Measurements from ENCODE around the gene C3orf49. TPM values are rescaled to one million over a fixed set of nuclear protein-coding genes. Genes with fewer than 3 reads are reported as not detected.

Gene C3orf49
- total RNA-seq, 1 experiment from 2014 or later: not detected

DNA sequence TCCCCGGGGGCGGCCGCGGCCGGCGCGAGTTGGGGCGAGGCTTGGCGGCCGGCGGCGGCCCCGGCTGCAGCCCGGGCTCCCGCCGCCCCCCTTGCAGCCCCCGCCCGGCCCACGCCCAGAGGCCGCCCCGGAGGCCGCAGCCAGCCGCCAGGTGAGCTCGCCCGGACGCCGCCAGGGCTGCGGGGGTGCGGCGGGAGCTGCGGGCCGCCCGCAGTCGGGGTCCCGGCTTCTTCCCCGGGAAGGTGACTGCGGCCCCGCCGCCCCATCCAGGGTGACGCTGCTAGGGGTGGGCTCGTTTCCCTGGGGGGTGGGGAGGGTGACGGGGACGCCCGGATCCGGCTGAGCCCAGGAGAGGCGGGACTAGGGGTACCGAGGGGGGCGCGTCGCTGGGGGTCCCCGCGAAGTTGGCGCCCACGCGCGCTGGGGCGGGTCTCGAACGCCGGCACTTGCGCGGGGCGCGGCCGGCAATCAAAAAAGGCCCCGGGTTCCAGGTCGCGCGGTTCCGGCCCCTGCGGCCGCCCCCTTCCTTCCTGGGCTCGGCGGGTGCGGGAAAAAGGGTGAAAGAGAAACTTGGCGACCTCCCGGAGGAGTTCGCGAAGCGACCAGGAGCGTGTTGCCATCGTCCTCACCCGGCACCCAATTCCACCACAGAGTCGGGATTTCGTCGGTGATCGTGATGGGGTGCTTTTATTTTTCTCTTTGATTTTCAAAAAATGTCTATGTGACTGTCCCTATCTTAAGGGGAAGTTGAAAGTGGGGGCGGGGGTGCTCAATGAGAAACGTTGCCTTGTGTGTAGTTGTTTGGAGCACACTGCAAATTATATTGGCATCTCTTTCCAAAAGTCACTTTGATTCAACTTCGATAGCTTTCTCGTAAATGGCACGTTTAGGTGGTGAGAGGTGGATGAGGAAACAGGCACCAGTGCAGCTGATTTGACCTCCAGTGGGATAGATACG lies 45.2 kb downstream of the C3orf49 start:
- Histone ChIP-seq H3K27me3 (no peaks in the 10 kb centered on the region), H3K9me3 (replicated peaks) (no peaks in the 10 kb centered on the region), H3K27ac (peak overlapping the region; percentile 75), H3K4me1 (no peaks in the 10 kb centered on the region), H3K36me3 (peaks cover 3% of the 10 kb centered on the region; the same call in 1 of the 2 replicates), H3K4me3 (peak overlapping the region; percentile 83)
- DNase-seq: peak; percentile 7 to 25

GRCh38 chr3:63864965-63865327 lies 45.8 kb downstream of the C3orf49 start:
- peaks cover 3% of the 10 kb centered on the region; the same call in 1 of the 2 replicates for H3K36me3 ChIP-seq
- H3K4me1 ChIP-seq: no peaks in the 10 kb centered on the region
- no peak overlapping the region; the same call in 1 of the 2 replicates for H3K27ac ChIP-seq
- no peaks in the 10 kb centered on the region for H3K27me3 ChIP-seq
- H3K9me3 ChIP-seq (replicated peaks): no peaks in the 10 kb centered on the region
- peak overlapping the region; percentile 83 for H3K4me3 ChIP-seq
- DNase-seq: no peak

DNA sequence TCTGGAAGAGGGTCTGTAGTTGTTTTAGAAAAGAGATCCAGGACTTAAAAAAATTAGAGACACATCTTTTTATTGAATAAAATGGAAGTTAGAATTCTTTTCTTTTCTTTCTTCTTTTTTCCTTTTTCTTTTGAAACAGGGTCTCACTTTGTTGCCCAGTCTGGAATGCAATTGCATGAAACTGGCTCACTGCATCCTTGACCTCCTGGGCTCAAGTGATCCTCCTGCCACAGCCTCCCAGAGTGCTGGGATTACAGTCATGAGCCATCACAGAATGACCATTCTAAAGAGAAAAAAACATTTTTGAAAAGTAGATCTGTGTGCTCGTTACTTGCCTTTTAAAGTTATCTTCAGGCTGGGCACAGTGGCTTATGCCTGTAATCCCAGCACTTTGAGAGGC lies 48.1 kb downstream of the C3orf49 start:
- no peak for DNase-seq
- Histone ChIP-seq H3K4me3 (no peak overlapping the region), H3K36me3 (peaks cover 3% of the 10 kb centered on the region; the same call in 1 of the 2 replicates), H3K9me3 (replicated peaks) (no peaks in the 10 kb centered on the region), H3K27me3 (no peaks in the 10 kb centered on the region), H3K4me1 (no peaks in the 10 kb centered on the region), H3K27ac (no peak overlapping the region)

DNA sequence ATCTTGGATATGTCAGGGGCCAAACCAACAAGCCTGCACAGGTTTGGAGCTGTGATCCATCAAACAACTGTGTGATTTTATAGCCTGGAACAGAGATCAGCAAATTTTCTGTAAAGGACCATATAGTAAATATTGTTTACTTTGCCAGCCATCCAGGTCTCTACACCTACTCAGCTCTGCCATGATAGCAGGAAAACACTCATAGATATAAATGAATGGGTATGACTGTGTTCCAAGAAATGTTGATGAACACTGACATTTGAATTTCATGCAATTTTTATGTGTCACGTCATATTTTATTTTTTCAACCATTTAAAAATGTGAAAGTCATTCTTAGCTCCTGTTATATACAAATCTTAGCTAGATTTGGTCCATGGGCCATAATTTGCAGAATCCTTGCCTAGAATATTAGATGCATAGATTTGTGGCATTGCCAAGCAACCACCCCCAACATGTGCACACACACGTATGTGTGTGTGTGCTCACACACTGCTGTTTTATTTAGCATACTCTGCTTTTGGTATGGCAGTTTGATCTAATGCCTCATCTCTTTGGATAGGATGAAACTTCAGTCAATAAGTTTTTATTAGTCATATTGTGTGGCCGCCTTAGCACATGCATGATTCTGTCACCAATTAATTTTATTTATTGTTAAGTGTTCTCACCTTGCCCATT lies 51.0 kb downstream of the C3orf49 start:
- H3K27me3 ChIP-seq: no peaks in the 10 kb centered on the region
- H3K36me3 ChIP-seq: no peaks in the 10 kb centered on the region; the same call in 1 of the 2 replicates
- no peaks in the 10 kb centered on the region for H3K9me3 ChIP-seq (replicated peaks)
- no peak overlapping the region for H3K27ac ChIP-seq
- no peaks in the 10 kb centered on the region for H3K4me1 ChIP-seq
- H3K4me3 ChIP-seq: no peak overlapping the region
- no peak for DNase-seq

GRCh38 chr3:63870615-63871005 lies 51.5 kb downstream of the C3orf49 start:
- Histone ChIP-seq H3K27ac (no peak overlapping the region), H3K9me3 (replicated peaks) (no peaks in the 10 kb centered on the region), H3K36me3 (no peaks in the 10 kb centered on the region; the same call in 1 of the 2 replicates), H3K4me3 (no peak overlapping the region), H3K4me1 (no peaks in the 10 kb centered on the region), H3K27me3 (no peaks in the 10 kb centered on the region)
- no peak for DNase-seq

GRCh38 chr3:63872135-63872924 lies 53.2 kb downstream of the C3orf49 start:
- no peak for DNase-seq
- Histone ChIP-seq H3K4me3 (no peak overlapping the region), H3K36me3 (no peaks in the 10 kb centered on the region), H3K27ac (no peak overlapping the region), H3K4me1 (no peaks in the 10 kb centered on the region), H3K27me3 (no peaks in the 10 kb centered on the region), H3K9me3 (replicated peaks) (no peaks in the 10 kb centered on the region)

GRCh38 chr3:63874769-63875168 lies 55.7 kb downstream of the C3orf49 start:
- Histone ChIP-seq H3K9me3 (replicated peaks) (no peaks in the 10 kb centered on the region), H3K36me3 (no peaks in the 10 kb centered on the region), H3K27me3 (no peaks in the 10 kb centered on the region), H3K27ac (no peak overlapping the region), H3K4me3 (no peak overlapping the region), H3K4me1 (no peaks in the 10 kb centered on the region)
- no peak for DNase-seq

GRCh38 chr3:63875510-63875909 lies 56.4 kb downstream of the C3orf49 start:
- Histone ChIP-seq H3K9me3 (replicated peaks) (no peaks in the 10 kb centered on the region), H3K27me3 (no peaks in the 10 kb centered on the region), H3K4me1 (no peaks in the 10 kb centered on the region), H3K36me3 (no peaks in the 10 kb centered on the region), H3K4me3 (no peak overlapping the region), H3K27ac (no peak overlapping the region)
- no peak for DNase-seq

DNA sequence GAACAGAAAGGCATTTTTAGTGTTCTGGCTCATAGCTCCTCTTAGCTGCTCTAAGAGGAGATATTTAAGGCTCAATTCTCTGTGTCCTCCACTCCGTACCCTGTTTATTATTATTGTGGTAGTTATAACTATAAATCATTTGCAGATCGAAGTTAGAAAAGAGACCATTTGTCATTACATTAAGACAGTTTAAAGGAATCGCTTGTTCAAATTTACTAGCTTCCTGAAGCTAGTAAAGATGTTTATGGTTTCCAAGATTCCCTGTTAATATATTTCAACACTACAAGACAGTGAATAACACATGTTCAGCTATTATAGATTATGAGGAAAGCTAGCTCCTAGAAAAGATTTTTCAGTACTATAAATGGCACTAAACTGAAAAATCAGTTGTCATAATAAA lies 57.2 kb downstream of the C3orf49 start:
- no peaks in the 10 kb centered on the region for H3K36me3 ChIP-seq
- no peak overlapping the region for H3K4me3 ChIP-seq
- no peaks in the 10 kb centered on the region for H3K27me3 ChIP-seq
- no peak overlapping the region for H3K27ac ChIP-seq
- no peak for DNase-seq
- H3K9me3 ChIP-seq (replicated peaks): no peaks in the 10 kb centered on the region
- no peaks in the 10 kb centered on the region for H3K4me1 ChIP-seq

DNA sequence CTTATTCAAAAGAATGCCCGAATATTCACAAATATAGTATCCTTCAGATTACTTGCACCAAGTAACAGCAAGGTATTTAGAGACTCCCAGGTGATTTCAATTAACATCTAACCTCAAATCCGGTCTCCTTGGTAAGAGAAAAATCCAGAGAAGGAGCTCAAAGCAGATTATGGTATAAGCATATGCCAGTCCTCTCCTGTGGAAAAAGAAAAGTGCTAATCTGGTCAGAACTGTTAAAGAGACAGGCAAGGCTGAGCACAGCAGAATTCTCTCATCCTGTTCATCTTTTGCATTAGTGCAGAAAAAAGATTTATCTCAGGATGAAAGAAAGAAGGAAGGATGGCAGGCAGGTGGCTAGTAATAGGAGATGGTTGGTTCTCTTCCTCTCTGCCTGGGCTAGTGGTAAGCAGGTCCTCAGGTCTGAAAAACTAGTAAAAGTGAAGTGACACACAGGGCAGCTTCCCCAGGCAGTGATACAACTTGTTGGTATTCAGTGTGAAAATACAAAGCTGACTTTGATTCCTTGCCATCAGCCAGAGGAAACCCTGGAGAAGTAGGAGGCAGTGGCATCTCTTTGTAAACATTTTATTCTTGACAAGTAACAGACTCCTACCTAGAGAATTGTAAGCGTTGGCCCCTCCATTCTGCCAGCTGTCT lies 58.8 kb downstream of the C3orf49 start:
- H3K27me3 ChIP-seq: no peaks in the 10 kb centered on the region
- H3K4me1 ChIP-seq: no peaks in the 10 kb centered on the region
- no peak overlapping the region for H3K4me3 ChIP-seq
- H3K36me3 ChIP-seq: no peaks in the 10 kb centered on the region
- no peaks in the 10 kb centered on the region for H3K9me3 ChIP-seq (replicated peaks)
- no peak overlapping the region for H3K27ac ChIP-seq
- DNase-seq: no peak

GRCh38 chr3:63878394-63879060 lies 59.4 kb downstream of the C3orf49 start:
- H3K4me1 ChIP-seq: no peaks in the 10 kb centered on the region
- no peaks in the 10 kb centered on the region for H3K36me3 ChIP-seq
- H3K27me3 ChIP-seq: no peaks in the 10 kb centered on the region
- H3K27ac ChIP-seq: no peak overlapping the region
- H3K9me3 ChIP-seq (replicated peaks): no peaks in the 10 kb centered on the region
- no peak overlapping the region for H3K4me3 ChIP-seq
- no peak for DNase-seq

GRCh38 chr3:63880653-63881052 lies 61.6 kb downstream of the C3orf49 start:
- Histone ChIP-seq H3K4me1 (no peaks in the 10 kb centered on the region), H3K9me3 (replicated peaks) (no peaks in the 10 kb centered on the region), H3K27ac (no peak overlapping the region), H3K4me3 (no peak overlapping the region), H3K27me3 (no peaks in the 10 kb centered on the region), H3K36me3 (no peaks in the 10 kb centered on the region)
- no peak for DNase-seq

GRCh38 chr3:63886858-63887257 lies 67.8 kb downstream of the C3orf49 start:
- Histone ChIP-seq H3K4me1 (no peaks in the 10 kb centered on the region), H3K9me3 (replicated peaks) (no peaks in the 10 kb centered on the region), H3K27me3 (no peaks in the 10 kb centered on the region), H3K36me3 (no peaks in the 10 kb centered on the region), H3K27ac (no peak overlapping the region), H3K4me3 (no peak overlapping the region)
- DNase-seq: no peak

GRCh38 chr3:63891518-63891917 lies 72.4 kb downstream of the C3orf49 start:
- H3K27me3 ChIP-seq: no peaks in the 10 kb centered on the region
- no peak for DNase-seq
- H3K27ac ChIP-seq: no peak overlapping the region
- no peaks in the 10 kb centered on the region for H3K4me1 ChIP-seq
- H3K9me3 ChIP-seq (replicated peaks): no peaks in the 10 kb centered on the region
- no peak overlapping the region for H3K4me3 ChIP-seq
- H3K36me3 ChIP-seq: no peaks in the 10 kb centered on the region

Data from SJCRH30 (cell line).